GM12874 (cell line): ENCODE results near the gene OR4D5.

Source experiments
- CTCF ChIP-seq: IDR thresholded peaks from 2 replicates; pipeline ENCODE4 v1.5.1; 2011; ENCODE audit warnings: low read depth, mild to moderate bottlenecking, control low read depth, low read length, moderate library complexity; ENCODE audit not compliant: insufficient read depth

OR4D5 gene

GRCh38 chr11:123920943-123921342, 18.5 kb upstream of the OR4D5 start:
- no peak for TF ChIP-seq CTCF

GRCh38 chr11:123924027-123924426, 15.4 kb upstream of the OR4D5 start:
- no peak for TF ChIP-seq CTCF

GRCh38 chr11:123942413-123942812, 3.0 kb downstream of the OR4D5 start:
- TF ChIP-seq CTCF: no peak

GRCh38 chr11:123943738-123944137, 4.3 kb downstream of the OR4D5 start, which contains the start of gene OR6T1:
OR6T1 (minus strand) TSS chr11:123943838; CDS start chr11:123943838, 0 bp downstream.
- no peak for TF ChIP-seq CTCF

GRCh38 chr11:123945132-123945531, 5.7 kb downstream of the OR4D5 start:
- no peak for TF ChIP-seq CTCF

GRCh38 chr11:123956752-123957151, 17.3 kb downstream of the OR4D5 start:
- no peak for TF ChIP-seq CTCF

GRCh38 chr11:123973816-123974215, 34.4 kb downstream of the OR4D5 start:
- TF ChIP-seq CTCF: no peak
